ENCODE measurements around the gene MGA.

Gene MGA

GRCh38 chr15:41774062-41774881 is 114.1 kb downstream of the MGA start, which contains the start of gene MAPKBP1:
MAPKBP1 (plus strand) TSS chr15:41774484; CDS start chr15:41775276, 792 bp downstream.
- peak; percentile 98 to 99 for DNase-seq
- TF ChIP-seq GATA1 (IDR thresholded peaks at IDR 0.05; ENCODE audit: low read depth, low read length) (no peak), POLR2A (IDR thresholded peaks at IDR 0.05; ENCODE audit: low read length) (peak; percentile 53)

DNA sequence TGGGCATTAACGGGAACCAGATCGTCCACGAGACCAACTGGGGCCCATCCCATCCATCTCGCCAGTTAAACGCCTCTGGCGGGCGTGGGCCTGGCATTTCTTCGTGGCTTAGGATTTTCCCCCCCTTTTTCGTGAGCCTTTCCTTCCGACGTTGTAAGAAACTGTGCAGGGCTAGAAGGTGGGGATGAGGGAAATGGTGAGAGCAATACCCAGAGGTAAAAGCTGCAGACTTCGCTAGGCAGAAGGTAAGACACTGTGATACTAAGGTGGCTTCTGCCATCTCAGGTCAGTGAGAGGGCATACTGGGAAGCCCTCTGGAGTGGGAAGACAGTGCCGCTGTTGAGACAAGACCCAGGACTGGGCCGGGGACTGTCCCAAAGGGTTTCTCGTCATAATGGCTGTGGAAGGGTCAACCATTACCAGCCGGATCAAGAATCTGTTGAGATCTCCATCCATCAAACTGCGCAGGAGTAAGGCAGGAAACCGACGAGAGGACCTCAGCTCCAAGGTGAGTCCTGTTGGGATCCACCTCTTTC is 114.7 kb downstream of the MGA start:
- no peak for TF ChIP-seq GATA1 (IDR thresholded peaks at IDR 0.05; ENCODE audit: low read depth, low read length)
- TF ChIP-seq POLR2A (IDR thresholded peaks at IDR 0.05; ENCODE audit: low read length), result no peak
- DNase-seq, result no peak

DNA sequence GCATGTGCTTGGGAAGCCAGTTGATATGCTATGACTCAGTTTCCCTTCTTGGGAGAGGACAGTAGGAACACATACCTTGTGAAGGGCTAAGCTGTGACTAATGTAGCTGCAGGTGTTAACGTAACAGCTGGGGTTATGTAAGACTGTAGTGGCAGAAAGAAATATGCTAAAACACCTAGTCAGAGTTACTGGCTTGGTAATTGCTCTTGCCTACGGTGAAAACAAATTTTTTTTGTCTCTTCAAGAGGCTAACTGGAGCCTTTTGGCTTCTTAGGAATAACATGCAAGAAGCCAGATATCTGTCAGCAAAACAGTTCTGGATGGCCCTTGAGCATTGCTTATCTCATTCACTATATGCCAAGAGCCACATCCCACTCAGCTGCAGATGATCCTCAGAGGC is 115.4 kb downstream of the MGA start:
- DNase-seq, result peak; percentile 20 to 29
- TF ChIP-seq GATA1 (IDR thresholded peaks at IDR 0.05; ENCODE audit: low read depth, low read length), result no peak
- TF ChIP-seq POLR2A (IDR thresholded peaks at IDR 0.05; ENCODE audit: low read length), result no peak

DNA sequence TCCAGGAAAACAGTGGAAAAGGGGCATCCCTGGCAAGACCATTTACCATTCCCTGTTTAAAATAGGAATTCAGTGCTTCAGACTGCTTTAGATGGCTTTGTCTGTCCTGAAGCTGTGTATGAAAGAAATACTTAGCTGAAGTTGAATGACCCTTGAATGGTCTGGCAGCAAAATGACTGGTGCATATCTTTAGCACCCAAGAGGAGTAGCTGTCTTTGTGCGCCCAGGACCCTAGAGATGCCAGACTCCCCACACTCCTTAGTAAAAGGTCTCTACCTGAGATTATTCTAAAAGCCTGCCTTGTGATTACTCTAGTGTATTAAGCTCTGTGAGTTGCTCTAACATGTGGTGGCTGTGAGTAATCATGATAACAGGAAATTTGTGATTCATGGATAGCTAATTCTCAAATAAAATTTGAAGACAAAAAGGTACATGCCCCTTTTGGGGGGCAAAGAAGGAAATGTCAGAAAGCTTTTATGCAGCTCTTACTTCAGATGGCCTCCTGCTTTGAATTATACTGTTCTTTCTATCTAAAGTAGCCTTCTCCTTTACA is 117.3 kb downstream of the MGA start:
- no peak for DNase-seq
- TF ChIP-seq GATA1 (IDR thresholded peaks at IDR 0.05; ENCODE audit: low read depth, low read length), result no peak
- TF ChIP-seq POLR2A (IDR thresholded peaks at IDR 0.05; ENCODE audit: low read length), result no peak

- no peak for TF ChIP-seq GATA1 (IDR thresholded peaks at IDR 0.05; ENCODE audit: low read depth, low read length)
- DNase-seq, result no peak
These were observed 118.3 kb downstream of the MGA start for GRCh38 chr15:41778521-41778920.

GRCh38 chr15:41779662-41780157 is 119.5 kb downstream of the MGA start:
- no peak for DNase-seq
- no peak for TF ChIP-seq GATA1 (IDR thresholded peaks at IDR 0.05; ENCODE audit: low read depth, low read length)
- no peak for TF ChIP-seq POLR2A (IDR thresholded peaks at IDR 0.05; ENCODE audit: low read length)

GRCh38 chr15:41780266-41780665 is 120.1 kb downstream of the MGA start:
- TF ChIP-seq POLR2A (IDR thresholded peaks at IDR 0.05; ENCODE audit: low read length) (no peak), GATA1 (IDR thresholded peaks at IDR 0.05; ENCODE audit: low read depth, low read length) (no peak)
- DNase-seq, result no peak

DNA sequence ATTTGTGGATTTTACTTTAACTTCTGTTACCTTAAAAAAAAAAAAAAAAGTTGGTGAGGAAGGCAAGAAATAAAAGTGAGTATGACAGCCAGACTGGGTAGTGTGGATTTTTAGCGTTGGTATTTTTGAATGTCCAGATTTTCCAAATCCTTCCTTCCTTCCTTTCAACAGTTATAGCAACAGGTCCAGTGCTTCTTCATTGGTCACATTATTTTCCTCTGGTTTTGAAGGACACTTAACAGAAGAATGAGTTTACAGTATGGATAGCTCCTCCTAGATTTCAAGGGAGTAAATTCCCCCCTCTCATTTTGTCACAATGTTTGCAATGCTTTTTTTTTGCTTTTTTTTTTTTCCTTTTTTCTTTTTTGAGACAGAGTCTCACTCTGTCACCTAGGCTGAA is 120.5 kb downstream of the MGA start:
- DNase-seq, result no peak
- TF ChIP-seq GATA1 (IDR thresholded peaks at IDR 0.05; ENCODE audit: low read depth, low read length) (no peak), POLR2A (IDR thresholded peaks at IDR 0.05; ENCODE audit: low read length) (no peak)

DNA sequence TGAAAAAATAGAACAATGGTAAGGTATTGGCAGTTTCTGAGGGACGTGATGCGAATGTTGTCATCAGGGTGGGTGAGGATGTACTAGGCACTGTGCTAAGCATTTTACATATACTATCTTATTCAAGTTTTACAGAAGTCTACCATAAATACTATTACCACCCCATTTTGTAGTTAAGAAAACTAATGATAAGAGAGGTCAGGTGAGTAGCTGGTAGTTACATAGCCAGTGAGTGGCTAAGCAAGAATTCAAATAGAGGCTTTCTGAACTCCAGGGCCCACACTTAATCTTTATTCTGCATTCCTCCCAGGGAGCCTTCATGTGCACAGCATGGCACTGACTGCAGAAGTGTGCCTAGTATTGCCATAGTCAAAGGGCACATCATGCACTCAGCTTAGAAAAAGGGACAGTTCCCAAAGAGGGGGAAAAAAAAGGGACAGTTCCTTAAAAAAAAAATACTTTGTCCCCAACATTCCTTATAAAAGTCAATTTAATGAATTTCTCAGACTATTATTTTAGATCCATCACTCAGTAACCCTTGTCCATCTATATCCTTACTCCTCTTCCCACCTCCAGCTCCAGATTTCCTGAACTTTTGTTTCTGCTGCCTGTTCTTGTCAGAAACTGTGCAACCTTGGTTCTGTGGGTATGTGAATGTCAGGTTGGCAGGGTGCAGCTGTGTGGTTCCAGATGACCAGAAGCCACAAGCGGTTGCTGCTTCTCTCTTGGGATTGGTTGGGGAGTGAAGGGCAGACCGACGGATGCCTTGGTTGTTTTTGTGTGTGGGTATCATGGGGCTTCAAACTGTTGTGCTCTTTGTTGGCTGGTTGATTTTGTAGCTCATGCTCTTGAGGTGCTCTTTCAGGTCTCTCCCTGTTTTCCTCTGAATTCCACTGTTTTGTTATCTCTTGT is 122.4 kb downstream of the MGA start:
- no peak for DNase-seq
- TF ChIP-seq POLR2A (IDR thresholded peaks at IDR 0.05; ENCODE audit: low read length), result no peak
- no peak for TF ChIP-seq GATA1 (IDR thresholded peaks at IDR 0.05; ENCODE audit: low read depth, low read length)

DNA sequence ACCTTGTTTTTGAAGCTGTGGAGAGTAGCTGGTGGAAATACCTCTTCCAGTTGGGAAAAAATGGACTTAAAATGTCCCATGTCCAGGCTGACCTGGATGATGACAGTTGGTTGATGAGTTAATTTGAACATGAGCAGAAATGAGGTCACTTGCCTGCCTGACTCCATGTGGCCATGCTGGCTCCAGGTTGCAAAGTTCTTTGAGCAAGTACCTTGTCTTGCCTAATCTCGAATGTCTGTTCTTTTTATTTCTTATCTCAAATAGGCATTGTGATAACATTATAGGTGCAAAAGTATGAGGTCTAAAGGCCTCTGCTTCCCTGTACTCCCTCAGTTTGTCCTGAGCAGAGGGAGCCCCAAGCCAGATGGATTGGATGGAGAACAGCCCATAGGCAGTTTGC is 123.1 kb downstream of the MGA start:
- DNase-seq, result no peak
- TF ChIP-seq POLR2A (IDR thresholded peaks at IDR 0.05; ENCODE audit: low read length) (no peak), GATA1 (IDR thresholded peaks at IDR 0.05; ENCODE audit: low read depth, low read length) (no peak)

GRCh38 chr15:41788262-41788661 is 128.1 kb downstream of the MGA start:
- TF ChIP-seq POLR2A (IDR thresholded peaks at IDR 0.05; ENCODE audit: low read length) (no peak), GATA1 (IDR thresholded peaks at IDR 0.05; ENCODE audit: low read depth, low read length) (no peak)
- no peak for DNase-seq

- TF ChIP-seq POLR2A (IDR thresholded peaks at IDR 0.05; ENCODE audit: low read length) (no peak), GATA1 (IDR thresholded peaks at IDR 0.05; ENCODE audit: low read depth, low read length) (no peak)
These were observed 129.0 kb downstream of the MGA start for GRCh38 chr15:41789236-41789635.

GRCh38 chr15:41789662-41790061 is 129.5 kb downstream of the MGA start:
- DNase-seq, result no peak
- TF ChIP-seq POLR2A (IDR thresholded peaks at IDR 0.05; ENCODE audit: low read length), result no peak

More at GRCh38 chr15:41789236-41789635, 129.0 kb downstream of the MGA start:
- peak; percentile 46 to 69 for DNase-seq

DNA sequence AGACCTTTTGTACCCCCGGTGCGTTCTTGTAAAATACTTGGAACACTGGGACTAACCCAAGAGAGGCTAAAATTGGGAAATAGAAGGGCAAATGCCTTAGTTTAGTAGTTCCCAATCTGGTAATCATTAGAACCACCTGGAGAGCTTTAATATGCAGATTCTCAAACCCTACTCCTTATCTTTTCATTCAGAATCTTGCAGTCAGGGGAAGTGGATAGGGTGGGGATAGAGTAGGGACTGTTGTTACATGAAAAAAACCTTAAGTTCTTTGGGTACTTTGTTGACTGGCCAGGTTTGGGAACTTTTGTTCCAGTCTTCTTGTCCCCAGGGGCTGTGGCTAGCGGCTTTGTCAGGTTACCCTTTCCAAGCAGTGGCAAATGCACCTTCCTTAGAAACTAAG is 130.0 kb downstream of the MGA start:
- peak; percentile 18 to 55 for DNase-seq
- TF ChIP-seq GATA1 (IDR thresholded peaks at IDR 0.05; ENCODE audit: low read depth, low read length), result no peak
- TF ChIP-seq POLR2A (IDR thresholded peaks at IDR 0.05; ENCODE audit: low read length), result no peak
